ENCODE data around the gene ERBIN. TPM values are rescaled to one million over a fixed set of nuclear protein-coding genes. Genes with fewer than 3 reads are reported as not detected.
"Not testable (repeated sequence)": the region's sequence is repeated elsewhere in the genome, so short reads cannot be mapped to it uniquely, and the experiment has no call there.

The ERBIN gene
- total RNA-seq, 1 experiment from 2014 or later, result 143 TPM

GRCh38 chr5:66041627-66042026 lies 115.3 kb downstream of the ERBIN start:
- Histone ChIP-seq H3K79me2 (ENCODE audit: low read depth) (no peaks in the 10 kb centered on the region), H3K4me2 (no peak overlapping the region), H4K20me1 (ENCODE audit: insufficient read depth) (no peaks in the 10 kb centered on the region), H3K9me2 (ENCODE audit: insufficient read depth) (no peaks in the 10 kb centered on the region), H3K4me3 (no peak overlapping the region), H3F3A (ENCODE audit: insufficient read depth, low read depth) (peaks cover 22% of the 10 kb centered on the region), H3K4me1 (replicated peaks; ENCODE audit: insufficient read depth) (no peaks in the 10 kb centered on the region), H3K27ac (no peak overlapping the region), H2AFZ (no peak overlapping the region), H3K36me3 (ENCODE audit: low read depth) (peaks cover 46% of the 10 kb centered on the region), H3K9me3 (ENCODE audit: insufficient read depth, low read depth) (no peaks in the 10 kb centered on the region), H3K27me3 (ENCODE audit: insufficient read depth, low read depth) (no peaks in the 10 kb centered on the region)
- intact Hi-C loops (cut with micrococcal nuclease; ENCODE audit: unreplicated experiment), result no loop called here
- POLR2A ChIA-PET (ENCODE audit: unreplicated experiment), result no interaction called here
- no peak for TF ChIP-seq CTCF (conservative IDR thresholded peaks at IDR 0.05)
- no peak for TF ChIP-seq EZH2 (IDR thresholded peaks at IDR 0.05; ENCODE audit: low read depth)
- BruUV-seq (replicated peaks), result no TSS peak
- CTCF ChIA-PET, result no interaction called here
- DNase-seq, result no peak

GRCh38 chr5:66057239-66057638 lies 130.9 kb downstream of the ERBIN start:
- POLR2A ChIA-PET (ENCODE audit: unreplicated experiment), result interaction anchor here (0.7 kb wide), 1 partner anchor 241 kb away, joined by 17 read pairs; no protein-coding TSS in a partner anchor
- Histone ChIP-seq H3K4me3 (no peak overlapping the region), H3K27ac (no peak overlapping the region), H2AFZ (no peak overlapping the region), H3F3A (ENCODE audit: insufficient read depth, low read depth) (peaks cover 7% of the 10 kb centered on the region; the same call in 1 of the 2 replicates), H3K9me3 (ENCODE audit: insufficient read depth, low read depth) (no peaks in the 10 kb centered on the region; the same call in none of the 2 replicates), H4K20me1 (ENCODE audit: insufficient read depth) (peaks cover 11% of the 10 kb centered on the region; the same call in 1 of the 2 replicates), H3K27me3 (ENCODE audit: insufficient read depth, low read depth) (no peaks in the 10 kb centered on the region), H3K9me2 (ENCODE audit: insufficient read depth) (no peaks in the 10 kb centered on the region), H3K4me2 (no peak overlapping the region), H3K79me2 (ENCODE audit: low read depth) (peaks cover 22% of the 10 kb centered on the region), H3K4me1 (replicated peaks; ENCODE audit: insufficient read depth) (no peaks in the 10 kb centered on the region), H3K36me3 (ENCODE audit: low read depth) (peaks cover 20% of the 10 kb centered on the region)
- TF ChIP-seq CTCF (conservative IDR thresholded peaks at IDR 0.05), result no peak
- no peak for TF ChIP-seq EZH2 (IDR thresholded peaks at IDR 0.05; ENCODE audit: low read depth)
- intact Hi-C loops (cut with micrococcal nuclease; ENCODE audit: unreplicated experiment), result no loop called here
- DNase-seq, result no peak
- CTCF ChIA-PET, result no interaction called here
- no TSS peak for BruUV-seq (replicated peaks)

DNA sequence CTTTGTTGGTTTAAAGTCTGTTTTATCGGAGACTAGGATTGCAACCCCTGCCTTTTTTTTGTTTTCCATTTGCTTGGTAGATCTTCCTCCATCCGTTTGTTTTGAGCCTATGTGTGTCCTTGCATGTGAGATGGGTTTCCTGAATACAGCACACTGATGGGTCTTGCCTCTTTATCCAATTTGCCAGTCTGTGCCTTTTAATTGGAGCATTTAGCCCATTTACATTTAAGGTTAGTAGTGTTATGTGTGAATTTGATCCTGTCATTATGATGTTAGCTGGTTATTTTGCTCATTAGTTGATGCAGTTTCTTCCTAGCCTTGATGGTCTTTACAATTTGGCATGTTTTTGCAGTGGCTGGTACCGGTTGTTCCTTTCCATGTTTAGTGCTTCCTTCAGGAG lies 134.9 kb downstream of the ERBIN start:
- H2AFZ ChIP-seq; H3K4me3 ChIP-seq; H3F3A ChIP-seq (ENCODE audit: insufficient read depth, low read depth); H3K4me1 ChIP-seq (replicated peaks; ENCODE audit: insufficient read depth); BruUV-seq (replicated peaks); CTCF ChIA-PET; H3K27ac ChIP-seq; H3K9me3 ChIP-seq (ENCODE audit: insufficient read depth, low read depth); intact Hi-C loops (cut with micrococcal nuclease; ENCODE audit: unreplicated experiment); POLR2A ChIA-PET (ENCODE audit: unreplicated experiment); H3K9me2 ChIP-seq (ENCODE audit: insufficient read depth); H3K27me3 ChIP-seq (ENCODE audit: insufficient read depth, low read depth); H3K36me3 ChIP-seq (ENCODE audit: low read depth); H3K4me2 ChIP-seq; DNase-seq: not testable (repeated sequence)
- Histone ChIP-seq H3K79me2 (ENCODE audit: low read depth) (peaks cover 35% of the 10 kb centered on the region), H4K20me1 (ENCODE audit: insufficient read depth) (peaks cover 16% of the 10 kb centered on the region)

- POLR2A ChIA-PET (ENCODE audit: unreplicated experiment), result not testable (repeated sequence)
- peaks cover 33% of the 10 kb centered on the region for H3K79me2 ChIP-seq (ENCODE audit: low read depth)
Measured at GRCh38 chr5:66063061-66063460, 136.7 kb downstream of the ERBIN start.

More at GRCh38 chr5:66063061-66063460, 136.7 kb downstream of the ERBIN start:
- H3K4me2 ChIP-seq; H3K4me3 ChIP-seq; H3F3A ChIP-seq (ENCODE audit: insufficient read depth, low read depth); DNase-seq; H3K4me1 ChIP-seq (replicated peaks; ENCODE audit: insufficient read depth); H3K36me3 ChIP-seq (ENCODE audit: low read depth); H2AFZ ChIP-seq; H3K9me2 ChIP-seq (ENCODE audit: insufficient read depth); intact Hi-C loops (cut with micrococcal nuclease; ENCODE audit: unreplicated experiment); BruUV-seq (replicated peaks); CTCF ChIA-PET; H3K27ac ChIP-seq; H3K9me3 ChIP-seq (ENCODE audit: insufficient read depth, low read depth); H3K27me3 ChIP-seq (ENCODE audit: insufficient read depth, low read depth): not testable (repeated sequence)
- peaks cover 20% of the 10 kb centered on the region for H4K20me1 ChIP-seq (ENCODE audit: insufficient read depth)

All from PC-9 (cell line).